Thyroid gland (tissue), 4 donors: ENCODE data around the gene IL12RB2.

ENCODE experiments used
- CTCF ChIP-seq, 6 experiments: fragments of 200-600 bp in 3 of 6; fragments of 450-650 bp in 3 of 6; sonication (generic) in 3 of 6; IDR thresholded peaks; one replicate each; pipeline ENCODE4 v1.5.1; 2016 to 2019; ENCODE audit warnings: antibody characterized with exemption in 6 of 6, mild to moderate bottlenecking in 2 of 6, inconsistent platforms in 1 of 6, moderate library complexity in 1 of 6
- POLR2A ChIP-seq, 2 donors: fragments of 450-650 bp; IDR thresholded peaks; one replicate each; pipeline ENCODE4 v1.6.1; 2017; ENCODE audit warnings: antibody characterized with exemption in 2 of 2, mild to moderate bottlenecking in 2 of 2, moderate library complexity in 1 of 2

GRCh38 chr1:67441183-67441582 lies 133.5 kb downstream of the IL12RB2 start:
- TF ChIP-seq POLR2A (IDR thresholded peaks at IDR 0.05) (no peak), CTCF (IDR thresholded peaks at IDR 0.05) (no peak)
